Kidney glomerular epithelial cell (primary cell): ENCODE measurements around the gene COX10.
"Not testable (repeated sequence)": the region's sequence is repeated elsewhere in the genome, so short reads cannot be mapped to it uniquely, and the experiment has no call there.

ENCODE experiments used
- DNase-seq: peaks from one replicate; lab custom pipeline; 2025; lab: John Stamatoyannopoulos, UW

Gene COX10

DNA sequence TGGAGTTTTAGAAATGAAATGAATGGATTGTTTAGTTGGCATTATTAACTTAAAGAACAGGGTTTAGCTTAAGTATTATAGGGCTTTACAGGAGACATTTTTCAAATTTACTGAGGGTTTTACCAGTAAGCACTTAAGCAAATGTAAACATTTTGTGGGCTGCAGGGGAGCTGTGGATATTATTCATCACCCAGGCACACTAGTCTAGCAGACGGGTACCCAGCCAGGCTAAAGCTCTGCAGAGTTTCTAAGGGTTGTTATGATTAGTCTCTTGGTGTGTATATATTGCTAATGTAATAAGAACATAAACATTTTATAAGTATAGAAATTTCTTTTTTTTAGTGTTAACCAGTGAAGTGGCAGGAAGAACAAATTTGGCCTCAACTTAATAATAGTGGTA is 110.6 kb downstream of the COX10 start:
- not testable (repeated sequence) for DNase-seq

DNA sequence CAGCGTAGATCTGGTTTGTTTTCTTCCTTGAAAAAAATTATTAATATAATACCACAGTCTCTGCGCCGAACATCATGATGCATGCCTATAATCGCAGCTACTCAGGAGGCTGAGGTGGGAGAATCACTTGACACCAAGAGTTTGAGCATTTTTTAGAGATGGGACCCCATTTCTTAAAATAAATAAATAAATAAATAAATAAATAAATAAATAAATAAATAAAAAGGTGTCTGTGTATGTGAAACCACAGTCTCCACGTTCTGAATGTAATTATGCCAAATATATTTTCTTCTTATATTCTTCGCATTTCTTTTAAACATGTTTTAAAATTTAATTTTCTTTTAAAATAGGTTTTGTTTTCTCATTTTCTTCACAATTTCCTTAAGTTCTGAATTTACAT is 112.8 kb downstream of the COX10 start:
- DNase-seq: not testable (repeated sequence)

DNA sequence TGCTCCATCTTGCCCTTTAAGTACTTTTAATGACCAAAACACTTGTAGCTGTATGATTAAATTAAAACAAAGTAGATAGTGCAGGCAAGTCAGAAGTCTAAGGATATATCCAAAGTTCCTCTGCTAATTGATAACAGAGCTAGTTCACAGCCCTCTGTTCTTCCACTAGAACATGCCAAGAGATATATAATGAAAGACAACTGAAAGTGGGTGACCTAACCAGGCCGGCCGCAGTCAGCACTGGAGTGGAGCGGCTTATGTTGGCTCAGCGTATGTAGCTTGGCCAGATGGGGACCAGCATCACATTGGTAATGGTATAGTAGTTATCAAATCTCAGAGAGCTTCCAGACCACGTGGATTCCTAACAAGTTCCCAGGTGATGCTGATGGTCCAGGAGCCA is 115.2 kb downstream of the COX10 start:
- not testable (repeated sequence) for DNase-seq

DNA sequence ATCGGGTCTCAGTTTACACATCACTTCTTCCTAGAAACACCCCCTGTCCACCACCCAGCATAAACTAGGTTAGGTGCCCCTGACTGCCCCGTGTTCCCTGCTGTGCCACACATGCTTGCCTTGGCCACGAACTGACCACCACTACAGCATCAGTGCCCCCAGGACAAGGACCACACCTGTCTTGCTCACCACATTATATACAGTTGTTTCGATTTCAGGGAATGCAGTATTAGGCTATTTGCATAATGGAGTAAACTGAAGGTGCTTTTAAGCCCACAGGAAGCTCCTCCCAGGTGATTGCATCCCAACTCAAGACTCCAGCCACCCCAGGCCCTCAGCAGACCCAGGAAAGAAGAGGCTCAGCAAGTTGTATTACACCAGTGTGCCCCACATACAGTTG is 117.1 kb downstream of the COX10 start:
- not testable (repeated sequence) for DNase-seq

DNA sequence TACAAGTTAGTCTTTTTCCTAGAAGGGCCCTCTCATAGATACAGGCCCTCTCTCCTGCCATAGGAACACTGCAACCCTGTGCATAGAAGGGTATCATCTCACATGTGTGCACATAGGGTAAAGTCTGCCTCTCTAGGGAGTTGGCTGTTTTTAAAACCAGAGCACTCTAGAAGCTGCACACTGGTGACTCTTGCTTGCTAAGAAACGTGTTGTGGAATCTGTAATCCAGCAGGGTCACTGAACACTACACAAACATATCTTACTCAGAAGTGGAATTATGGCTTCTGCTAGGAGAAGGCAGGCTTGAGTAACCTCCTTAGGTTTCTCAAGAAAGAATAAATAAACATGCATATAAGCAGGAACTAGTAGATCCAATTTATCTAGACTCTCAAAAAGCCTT is 121.5 kb downstream of the COX10 start:
- DNase-seq: not testable (repeated sequence)

DNA sequence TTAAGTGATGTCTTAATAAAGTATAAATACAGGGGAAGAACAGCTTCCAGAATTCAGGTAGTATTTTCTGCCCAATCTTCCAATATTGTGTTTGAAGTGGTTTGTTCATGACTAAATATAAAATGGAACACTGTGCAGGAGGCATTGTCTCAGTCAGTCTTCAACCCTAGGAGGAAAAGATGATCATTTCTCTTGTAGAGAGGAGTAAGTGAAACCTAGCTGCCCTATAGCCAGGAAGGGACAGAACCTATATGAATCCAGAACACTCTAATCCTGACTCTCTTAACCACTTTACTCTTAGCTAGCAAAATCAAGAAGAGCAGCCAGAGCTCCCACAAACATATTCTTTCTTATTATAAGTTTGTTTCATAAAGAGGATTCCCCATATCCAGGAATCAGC is 122.2 kb downstream of the COX10 start:
- DNase-seq: not testable (repeated sequence)

DNA sequence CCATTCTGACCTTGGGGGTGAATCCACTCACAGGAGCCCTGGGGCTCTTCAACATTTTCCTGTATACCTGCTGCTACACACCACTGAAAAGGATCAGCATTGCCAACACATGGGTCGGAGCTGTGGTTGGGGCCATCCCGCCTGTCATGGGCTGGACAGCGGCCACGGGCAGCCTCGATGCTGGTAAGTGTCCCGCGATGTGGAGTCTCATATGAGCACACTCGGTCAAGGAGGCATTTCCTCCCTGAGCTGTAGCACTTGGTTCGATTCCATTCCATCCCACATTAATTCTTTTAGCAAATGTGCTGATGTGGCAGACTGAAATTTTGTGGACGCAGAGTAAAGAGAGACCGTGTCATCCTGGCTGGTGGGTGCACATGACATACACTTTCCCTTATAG is 122.7 kb downstream of the COX10 start:
- DNase-seq: not testable (repeated sequence)

DNA sequence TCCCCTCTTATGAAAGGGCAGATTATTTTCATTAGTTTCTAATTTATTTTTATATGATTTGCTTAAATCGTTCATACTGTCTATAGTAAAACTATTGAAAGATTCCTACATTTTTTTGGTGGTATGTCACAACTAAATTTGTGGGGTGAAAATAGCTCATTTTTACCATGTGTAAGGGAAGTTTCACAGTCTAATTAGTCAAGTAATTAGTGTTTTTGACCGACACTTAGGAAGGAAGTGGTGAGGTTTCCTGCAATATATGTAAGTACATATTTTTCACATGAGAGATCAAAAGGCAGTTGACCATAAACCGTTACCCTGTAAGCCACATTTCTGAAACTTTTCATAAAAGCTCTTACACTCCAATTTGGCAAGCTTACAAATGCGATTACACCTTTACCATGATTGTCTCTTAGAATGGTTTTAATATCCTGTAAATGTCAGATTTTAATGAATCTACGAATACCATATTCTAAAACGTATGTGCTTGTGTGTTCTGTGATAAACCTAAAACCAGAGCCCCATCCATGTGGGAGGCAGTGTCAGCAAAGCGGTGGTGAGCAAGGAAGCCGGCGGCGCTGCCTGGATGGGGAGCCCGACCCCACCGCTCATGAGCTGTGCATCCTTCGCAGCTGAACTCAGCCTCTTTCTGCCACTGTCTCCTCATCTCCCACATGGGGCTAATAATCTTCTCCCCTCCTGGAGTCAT is 123.5 kb downstream of the COX10 start:
- not testable (repeated sequence) for DNase-seq

DNA sequence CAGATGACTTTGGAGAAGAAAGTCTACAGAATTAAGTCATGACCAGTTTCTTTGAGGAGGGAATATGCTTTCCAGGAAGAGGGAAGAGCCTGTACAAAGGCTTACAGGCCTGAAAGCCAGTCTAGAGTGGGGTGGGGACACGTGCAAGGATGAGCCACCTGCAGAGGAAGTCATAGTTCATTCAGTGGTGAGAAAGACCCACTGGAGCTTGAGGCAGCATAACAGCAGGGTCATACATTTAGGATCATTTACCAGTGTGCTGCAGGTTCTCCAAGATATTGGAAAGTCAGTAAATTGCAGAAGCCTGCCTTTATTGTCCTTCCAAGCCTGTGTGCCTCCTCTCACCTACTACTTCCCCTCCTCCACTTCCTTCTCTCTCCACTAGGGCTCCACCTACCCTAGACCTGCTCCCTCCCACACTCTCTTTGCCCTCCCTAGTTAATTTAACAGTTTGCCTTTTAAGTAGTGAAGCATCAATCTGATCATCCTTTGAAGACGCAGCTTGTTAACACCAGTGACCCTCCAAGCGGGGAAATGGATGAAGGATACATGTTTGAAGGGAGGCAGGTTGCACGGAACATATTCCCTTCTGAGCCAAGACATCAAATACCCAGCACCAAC is 127.2 kb downstream of the COX10 start:
- no peak for DNase-seq

DNA sequence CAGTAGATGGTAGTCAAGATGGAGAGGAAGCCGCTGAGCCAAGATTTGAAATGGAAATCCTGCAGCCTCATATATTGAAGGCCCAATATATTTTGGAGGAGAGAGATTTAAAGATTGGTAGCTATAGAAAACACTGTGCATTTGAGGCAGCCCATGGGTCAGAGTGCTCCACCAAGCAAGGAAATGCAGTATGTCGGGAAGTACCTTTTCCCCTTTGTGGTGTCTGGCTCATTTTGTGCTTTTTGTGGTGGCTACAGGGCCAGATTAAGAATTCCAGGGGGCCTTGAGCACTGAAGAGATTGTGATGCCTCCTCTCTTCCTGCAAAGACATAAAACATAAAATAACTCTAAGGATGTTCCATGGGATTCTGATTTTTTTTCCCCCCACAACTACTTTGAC is 127.8 kb downstream of the COX10 start:
- no peak for DNase-seq

DNA sequence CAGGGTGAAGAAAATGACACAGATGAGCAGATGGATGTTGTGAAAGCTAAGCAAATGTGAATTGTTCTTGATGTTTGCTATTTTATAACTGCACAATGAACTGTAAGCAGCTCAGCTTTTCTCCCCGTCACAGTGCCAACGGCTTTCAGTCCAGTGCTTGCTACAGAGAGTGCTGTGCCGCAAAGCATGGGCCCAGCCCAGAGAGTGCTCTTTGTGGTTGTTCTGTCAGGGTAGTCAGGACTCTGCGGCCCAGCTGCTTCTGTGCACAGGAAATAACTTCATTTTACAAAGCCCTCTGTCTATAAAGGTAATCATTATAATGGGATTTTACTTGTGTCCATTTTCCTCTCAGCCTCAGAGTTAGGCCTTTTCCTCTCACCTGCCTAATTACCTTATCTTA is 128.3 kb downstream of the COX10 start:
- no peak for DNase-seq

DNA sequence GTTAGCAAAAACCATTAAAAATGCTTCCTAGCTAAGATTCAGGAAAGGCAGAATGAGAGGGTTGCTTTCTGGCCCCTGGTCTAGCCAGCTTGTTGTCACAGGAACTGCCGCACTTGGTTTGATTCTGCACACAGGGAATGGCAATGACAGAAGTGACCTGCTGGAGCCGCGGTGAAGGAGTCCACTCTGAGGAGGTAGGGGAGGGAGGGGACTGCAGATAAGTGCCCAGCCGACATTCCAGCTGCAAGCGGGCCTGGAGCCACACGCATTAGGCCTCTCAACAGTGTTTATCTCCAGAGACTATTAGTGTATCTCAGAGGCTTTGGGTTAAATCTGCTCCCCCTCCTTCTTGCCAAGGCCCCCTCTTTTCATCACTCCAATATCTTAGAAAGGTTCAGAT is 128.7 kb downstream of the COX10 start:
- DNase-seq: no peak

DNA sequence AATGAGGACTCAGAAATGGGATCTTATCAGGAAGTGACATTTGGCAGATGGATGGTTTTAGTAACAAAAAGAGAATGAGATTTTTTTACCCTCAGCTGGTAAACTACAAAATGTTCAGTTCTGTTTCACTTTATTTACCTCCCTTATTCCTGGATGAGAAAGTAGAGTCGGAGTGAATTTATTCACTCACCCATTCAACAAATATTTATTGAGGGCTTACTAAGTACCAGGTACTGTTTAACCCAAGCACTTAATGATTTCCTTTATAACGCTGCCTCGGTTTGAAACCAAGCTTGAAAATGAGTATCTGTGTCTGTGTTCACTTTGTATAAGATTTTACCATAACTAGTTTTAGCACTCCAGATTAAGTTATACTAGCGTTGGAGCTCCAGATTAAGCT is 129.3 kb downstream of the COX10 start:
- DNase-seq: no peak

DNA sequence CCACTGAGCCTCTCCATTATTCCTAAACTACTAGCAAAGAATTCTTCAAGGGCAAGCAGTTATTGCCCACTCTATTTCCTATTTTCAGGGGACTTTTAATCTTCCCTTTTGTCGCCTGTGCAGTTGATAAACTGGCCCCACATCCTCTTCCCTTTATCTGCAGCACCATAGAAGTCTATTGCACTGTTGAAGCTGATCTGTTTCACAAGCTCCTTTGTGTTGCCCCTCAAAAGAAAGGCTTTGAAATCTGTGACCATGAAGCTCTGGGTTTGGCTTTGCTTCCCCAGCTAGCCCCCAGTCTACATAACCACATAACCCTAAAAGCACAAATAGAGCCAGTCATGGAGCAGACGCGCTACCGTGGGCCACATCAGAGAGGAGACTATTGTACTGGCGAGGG is 130.3 kb downstream of the COX10 start:
- DNase-seq: no peak

DNA sequence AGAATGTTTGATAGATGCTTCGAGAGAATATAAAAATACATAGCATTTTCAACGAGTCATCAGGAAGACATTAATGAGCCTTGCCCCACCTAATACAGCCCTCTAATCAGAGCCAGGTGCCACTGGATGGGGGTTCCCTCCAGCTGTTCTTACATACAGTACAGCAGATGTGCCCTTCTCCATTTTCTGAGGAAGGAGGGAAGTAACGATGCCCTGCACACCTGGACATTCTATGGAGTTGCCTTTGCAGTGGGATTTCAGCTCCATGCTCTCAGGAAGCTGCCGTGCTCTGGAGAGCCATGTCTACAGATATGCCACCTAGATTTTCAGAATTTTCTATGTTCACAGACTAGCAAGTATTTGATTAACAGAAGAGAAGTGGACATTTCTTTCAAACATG is 131.1 kb downstream of the COX10 start:
- DNase-seq: no peak

DNA sequence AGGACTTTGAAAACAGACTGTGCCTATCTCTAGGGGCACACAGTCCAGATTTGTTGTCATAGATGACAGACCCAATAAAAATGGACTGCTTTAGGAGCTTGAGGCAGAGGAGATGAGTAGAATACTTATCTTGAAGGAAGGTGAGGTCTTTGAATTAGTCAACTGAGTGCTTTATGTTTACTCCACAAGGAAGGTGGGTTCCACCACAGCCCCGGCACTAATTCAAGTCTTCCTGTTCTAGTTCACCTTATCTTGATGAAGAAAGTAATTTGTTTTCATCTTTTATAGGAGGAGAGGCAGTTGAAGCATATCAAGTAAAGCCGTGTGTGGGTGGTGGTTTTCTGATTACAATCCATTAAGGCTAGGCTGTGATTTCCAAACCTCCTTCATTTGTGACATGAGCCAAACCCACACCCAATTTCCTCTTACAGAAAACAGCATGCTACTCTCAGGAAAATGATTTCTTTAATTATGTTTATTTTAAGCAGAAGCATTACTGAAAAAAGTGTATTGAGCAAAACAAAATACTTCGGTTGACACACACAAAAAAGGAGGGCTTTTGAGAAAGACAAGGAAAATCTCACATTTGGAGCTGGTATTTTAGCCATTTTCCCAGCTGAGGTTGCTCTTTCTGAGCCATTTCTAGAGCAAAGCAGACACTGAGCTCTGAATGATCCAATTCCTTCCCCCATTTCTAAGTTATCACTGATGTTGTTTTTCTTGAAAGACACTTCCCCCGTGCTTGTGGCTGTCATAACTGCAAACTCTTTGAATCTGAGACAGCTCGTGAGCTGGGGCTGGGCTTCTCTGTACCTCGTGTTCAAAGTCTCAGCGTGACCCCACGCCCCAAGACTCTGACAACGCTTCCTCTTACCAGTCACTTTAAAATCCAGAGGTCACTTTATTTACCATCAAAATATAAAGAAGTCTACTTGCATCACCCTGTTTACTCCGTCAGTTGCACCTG is 132.0 kb downstream of the COX10 start:
- no peak for DNase-seq

DNA sequence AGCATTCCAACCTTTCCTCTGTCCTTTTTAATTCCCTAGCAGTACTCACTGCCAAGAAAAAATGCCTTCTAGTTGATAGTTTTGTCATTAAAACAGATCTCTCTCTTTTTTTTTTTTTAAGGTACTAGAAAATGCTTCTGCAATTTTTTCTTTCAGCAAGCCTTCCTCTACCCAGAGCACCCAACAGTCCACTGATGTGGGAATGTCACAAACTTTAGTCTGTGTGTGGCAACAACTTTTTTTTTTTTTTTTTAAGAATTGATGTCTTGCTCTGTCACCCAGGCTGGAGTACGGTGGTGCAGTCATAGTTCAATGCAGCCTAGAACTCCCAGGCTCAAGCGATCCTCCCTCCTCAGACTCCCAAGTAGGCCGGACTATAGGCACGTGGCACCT is 132.7 kb downstream of the COX10 start:
- DNase-seq: no peak

DNA sequence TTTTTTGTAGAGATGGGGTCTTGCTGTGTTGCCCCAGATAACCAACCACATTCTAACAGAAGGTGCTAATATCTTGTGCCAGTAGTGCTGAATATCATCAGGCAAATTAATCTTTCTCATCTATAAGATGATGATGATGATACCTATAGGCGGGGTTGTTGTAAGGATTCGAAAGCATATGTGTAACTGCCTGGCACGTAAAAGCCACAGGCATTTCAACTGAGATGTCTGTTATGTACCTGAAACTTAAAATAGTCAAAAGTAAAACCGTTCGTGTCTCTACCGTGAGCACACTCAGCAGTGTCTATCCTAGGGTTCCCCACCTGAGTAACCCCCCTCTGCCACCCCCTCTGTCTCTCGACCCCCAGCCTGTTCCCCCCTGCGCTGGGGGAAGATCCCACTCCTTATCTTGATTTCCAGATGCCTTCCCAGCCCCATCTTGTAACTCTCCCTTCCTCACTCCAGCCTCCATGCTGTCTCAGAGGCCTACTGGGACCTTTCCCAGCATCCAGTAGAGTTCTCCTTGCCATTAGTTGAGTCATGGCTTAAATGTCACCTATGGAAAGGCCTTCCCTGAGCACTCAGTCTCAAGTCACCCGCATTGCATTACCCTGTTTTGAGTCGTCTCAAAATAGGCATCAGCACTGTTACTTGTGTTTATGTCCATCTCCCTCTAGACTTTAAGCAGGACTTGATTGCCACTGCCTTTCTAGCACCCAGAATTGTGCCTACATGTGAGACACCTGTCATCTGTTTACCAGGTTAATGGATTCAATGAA is 133.3 kb downstream of the COX10 start:
- no peak for DNase-seq

DNA sequence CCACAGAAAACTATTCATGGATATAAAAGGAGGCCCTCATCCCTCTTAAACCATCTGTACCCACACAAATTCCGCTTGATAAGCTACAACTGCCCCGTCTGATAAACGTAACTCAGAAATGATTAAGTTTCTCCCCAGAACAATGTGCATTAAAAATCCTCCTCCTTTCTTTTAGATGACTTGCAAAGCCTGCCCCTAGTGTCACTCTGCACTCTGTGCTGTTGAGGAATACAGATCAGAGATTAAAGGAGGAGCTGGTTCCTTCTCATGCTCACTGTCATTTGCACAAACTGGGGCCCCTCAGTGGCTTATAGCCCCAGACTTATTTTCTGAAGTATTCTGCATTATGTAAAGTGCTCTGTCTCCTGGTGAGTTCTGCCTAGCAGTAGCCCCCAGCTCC is 134.1 kb downstream of the COX10 start:
- no peak for DNase-seq

DNA sequence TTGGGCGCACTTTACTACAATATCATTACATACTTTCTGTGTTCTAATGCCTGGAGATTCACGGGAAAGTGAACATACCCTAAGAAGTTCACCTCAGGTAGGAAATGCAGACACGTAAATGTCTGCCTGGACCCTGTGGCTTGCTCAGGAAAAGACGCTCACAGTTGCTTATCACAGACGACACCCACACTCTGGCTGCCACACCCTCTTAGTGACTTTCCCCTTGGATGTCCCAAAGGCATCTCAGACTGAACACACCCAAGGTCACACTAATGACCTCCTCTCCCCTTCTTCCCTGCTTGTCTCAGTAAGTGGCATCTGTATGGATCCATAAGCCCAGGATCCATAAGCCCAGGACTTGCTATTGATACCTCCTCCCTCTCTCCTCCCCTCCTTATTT is 134.8 kb downstream of the COX10 start:
- no peak for DNase-seq

DNA sequence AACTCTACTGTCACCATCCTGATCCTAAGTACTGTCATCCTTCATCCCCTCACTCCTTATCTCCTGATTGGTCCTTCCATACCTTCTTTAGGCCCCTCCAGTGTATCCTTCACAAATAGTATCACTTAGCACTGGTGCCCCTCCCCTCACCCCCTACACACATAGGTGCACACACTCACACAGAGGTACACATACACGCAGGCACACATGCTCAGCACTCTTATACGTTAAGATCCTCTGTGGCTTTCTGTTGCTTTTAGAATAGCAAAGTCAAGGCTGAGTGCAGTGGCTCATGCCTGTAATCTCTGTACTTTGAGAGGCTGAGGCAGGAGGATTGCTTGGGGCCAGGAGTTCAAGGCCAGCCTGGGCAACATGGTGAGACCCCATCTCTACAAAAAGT is 135.2 kb downstream of the COX10 start:
- DNase-seq: no peak

DNA sequence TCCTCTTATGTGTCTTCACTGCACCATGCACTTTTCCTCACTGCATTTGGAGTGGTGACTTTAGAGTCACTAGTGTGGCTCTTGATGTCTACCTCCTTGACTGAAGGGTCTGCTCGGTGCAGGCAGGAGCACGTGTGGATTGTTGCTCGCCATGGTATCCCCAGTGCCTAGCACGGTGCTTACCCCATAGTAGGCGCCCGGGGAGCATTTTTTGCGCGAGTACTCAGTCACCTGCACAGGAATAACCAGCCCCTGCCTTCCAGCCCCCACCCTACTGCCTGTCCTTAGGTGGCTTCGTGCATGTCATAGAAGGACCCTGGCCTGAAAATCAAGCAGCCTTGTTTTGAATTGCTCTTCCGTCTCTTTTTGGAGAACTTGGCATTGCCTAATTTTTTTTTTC is 136.1 kb downstream of the COX10 start:
- no peak for DNase-seq
